ENCODE results near the gene HIPK3.

The HIPK3 gene

GRCh38 chr11:33248416-33248971, 8.7 kb upstream of the HIPK3 start:
- H3K4me3 ChIP-seq (ENCODE audit: low read depth, low read length) = no peak overlapping the region
- no peak for TF ChIP-seq ZNF23 (tag by site-specific recombination; IDR thresholded peaks at IDR 0.05; ENCODE audit: borderline replicate concordance)
- TF ChIP-seq ZNF169 (tag by site-specific recombination; IDR thresholded peaks at IDR 0.05) = no peak
- TF ChIP-seq HOXD13 (CRISPR knock-in tag; IDR thresholded peaks at IDR 0.05; ENCODE audit: borderline replicate concordance) = no peak
- TF ChIP-seq ZNF140 (tag by site-specific recombination; IDR thresholded peaks at IDR 0.05) = no peak
- TF ChIP-seq BCL11B (tag by site-specific recombination; IDR thresholded peaks at IDR 0.05; ENCODE audit: low read depth) = no peak
- no peak for TF ChIP-seq ZNF324 (tag by site-specific recombination; IDR thresholded peaks at IDR 0.05)
- TF ChIP-seq, protein P1, sequence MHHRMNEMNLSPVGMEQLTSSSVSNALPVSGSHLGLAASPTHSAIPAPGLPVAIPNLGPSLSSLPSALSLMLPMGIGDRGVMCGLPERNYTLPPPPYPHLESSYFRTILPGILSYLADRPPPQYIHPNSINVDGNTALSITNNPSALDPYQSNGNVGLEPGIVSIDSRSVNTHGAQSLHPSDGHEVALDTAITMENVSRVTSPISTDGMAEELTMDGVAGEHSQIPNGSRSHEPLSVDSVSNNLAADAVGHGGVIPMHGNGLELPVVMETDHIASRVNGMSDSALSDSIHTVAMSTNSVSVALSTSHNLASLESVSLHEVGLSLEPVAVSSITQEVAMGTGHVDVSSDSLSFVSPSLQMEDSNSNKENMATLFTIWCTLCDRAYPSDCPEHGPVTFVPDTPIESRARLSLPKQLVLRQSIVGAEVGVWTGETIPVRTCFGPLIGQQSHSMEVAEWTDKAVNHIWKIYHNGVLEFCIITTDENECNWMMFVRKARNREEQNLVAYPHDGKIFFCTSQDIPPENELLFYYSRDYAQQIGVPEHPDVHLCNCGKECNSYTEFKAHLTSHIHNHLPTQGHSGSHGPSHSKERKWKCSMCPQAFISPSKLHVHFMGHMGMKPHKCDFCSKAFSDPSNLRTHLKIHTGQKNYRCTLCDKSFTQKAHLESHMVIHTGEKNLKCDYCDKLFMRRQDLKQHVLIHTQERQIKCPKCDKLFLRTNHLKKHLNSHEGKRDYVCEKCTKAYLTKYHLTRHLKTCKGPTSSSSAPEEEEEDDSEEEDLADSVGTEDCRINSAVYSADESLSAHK (tag by site-specific recombination; IDR thresholded peaks at IDR 0.05) = no peak
- TF ChIP-seq BCL11A (tag by site-specific recombination; IDR thresholded peaks at IDR 0.05; ENCODE audit: low read depth) = no peak
- TF ChIP-seq ZNF610 (tag by site-specific recombination; IDR thresholded peaks at IDR 0.05; ENCODE audit: borderline replicate concordance) = no peak
- no peak for TF ChIP-seq ZNF112 (tag by site-specific recombination; IDR thresholded peaks at IDR 0.05)
- no peak overlapping the region for H3K27ac ChIP-seq (ENCODE audit: extremely low read depth, low read depth, low read length)
- no peaks in the 10 kb centered on the region for H3K9me3 ChIP-seq (ENCODE audit: control insufficient read depth, insufficient read depth, low read depth, low read length)
- ChIA-PET POLR2A (no interaction called here), CTCF (no interaction called here)
- H3K36me3 ChIP-seq (ENCODE audit: control insufficient read depth in 2 of 2, insufficient read depth in 1 of 2, low read length in 2 of 2) = no peaks in the 10 kb centered on the region
- no peaks in the 10 kb centered on the region for H3K4me1 ChIP-seq (ENCODE audit: control insufficient read depth, insufficient read depth, low read length)

DNA sequence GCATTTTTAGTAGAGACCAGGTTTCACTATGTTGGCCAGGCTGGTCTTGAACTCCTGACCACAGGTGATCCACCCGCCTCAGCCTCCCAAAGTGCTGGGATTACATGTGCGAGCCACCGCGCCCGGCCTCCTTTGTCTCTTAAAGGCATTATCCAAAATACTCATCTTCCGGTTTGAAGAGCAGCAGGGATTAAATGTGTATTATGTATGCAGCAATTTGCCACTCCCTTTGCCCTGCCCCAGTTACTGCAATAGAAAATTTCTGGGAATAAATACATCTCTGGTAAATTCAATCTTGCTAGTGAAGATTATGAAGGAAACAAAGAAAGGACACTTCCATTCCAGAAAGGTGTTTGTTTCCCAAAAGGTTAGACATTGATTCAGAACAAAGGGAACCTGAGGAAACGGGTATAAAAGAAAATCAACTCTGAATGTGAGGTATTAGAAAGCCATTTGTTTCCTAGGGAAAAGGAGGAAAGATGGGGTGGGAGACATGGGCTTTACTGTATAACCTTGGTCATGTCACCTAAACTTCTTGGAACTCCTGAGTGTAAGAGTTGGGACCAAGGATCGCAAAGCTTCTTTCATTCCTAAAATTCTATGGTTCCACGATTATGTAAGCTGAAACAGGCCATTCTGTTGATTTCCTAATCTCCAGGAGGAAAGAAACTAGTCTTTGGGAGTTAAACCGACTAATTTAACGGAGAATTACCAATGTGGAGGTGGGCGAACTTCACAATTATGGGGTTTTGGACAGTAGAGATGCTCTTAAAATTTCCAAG, 959 bp upstream of the HIPK3 start:
- ChIA-PET POLR2A (interaction anchor here (0.6 to 1.8 kb wide), 4 partner anchors 35 to 456 kb away, joined by 3 to 4 read pairs (median 3); no protein-coding TSS in a partner anchor), CTCF (no interaction called here)
- H3K9me3 ChIP-seq (ENCODE audit: control insufficient read depth, insufficient read depth, low read depth, low read length) = no peaks in the 10 kb centered on the region
- peak overlapping the region; percentile 48 for H3K4me3 ChIP-seq (ENCODE audit: low read depth, low read length)
- H3K4me1 ChIP-seq (ENCODE audit: control insufficient read depth, insufficient read depth, low read length) = no peaks in the 10 kb centered on the region; the same call in 1 of the 2 replicates
- H3K36me3 ChIP-seq (ENCODE audit: control insufficient read depth in 2 of 2, insufficient read depth in 1 of 2, low read length in 2 of 2) = no peaks in the 10 kb centered on the region
- peak overlapping the region; percentile 96 for H3K27ac ChIP-seq (ENCODE audit: extremely low read depth, low read depth, low read length)
- TF ChIP-seq PRDM10 (tag by site-specific recombination; IDR thresholded peaks at IDR 0.05) = peak; percentile 80
- TF ChIP-seq ZNF514 (tag by site-specific recombination; IDR thresholded peaks at IDR 0.05) = no peak
- TF ChIP-seq BCL11B (tag by site-specific recombination; IDR thresholded peaks at IDR 0.05; ENCODE audit: low read depth) = no peak
- TF ChIP-seq ZNF239 (tag by site-specific recombination; IDR thresholded peaks at IDR 0.05) = no peak
- TF ChIP-seq ZFP41 (tag by site-specific recombination; IDR thresholded peaks at IDR 0.05; ENCODE audit: borderline replicate concordance) = no peak
- no peak for TF ChIP-seq ZNF549 (tag by site-specific recombination; IDR thresholded peaks at IDR 0.05)
- TF ChIP-seq, protein P2, sequence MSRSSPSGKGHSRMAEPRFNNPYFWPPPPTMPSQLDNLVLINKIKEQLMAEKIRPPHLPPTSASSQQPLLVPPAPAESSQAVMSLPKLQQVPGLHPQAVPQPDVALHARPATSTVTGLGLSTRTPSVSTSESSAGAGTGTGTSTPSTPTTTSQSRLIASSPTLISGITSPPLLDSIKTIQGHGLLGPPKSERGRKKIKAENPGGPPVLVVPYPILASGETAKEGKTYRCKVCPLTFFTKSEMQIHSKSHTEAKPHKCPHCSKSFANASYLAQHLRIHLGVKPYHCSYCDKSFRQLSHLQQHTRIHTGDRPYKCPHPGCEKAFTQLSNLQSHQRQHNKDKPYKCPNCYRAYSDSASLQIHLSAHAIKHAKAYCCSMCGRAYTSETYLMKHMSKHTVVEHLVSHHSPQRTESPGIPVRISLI (tag by site-specific recombination; IDR thresholded peaks at IDR 0.05) = no peak
- 0 out of 2 replicates have a peak, but pooled peaks have one; percentile 16 for TF ChIP-seq KLF7 (tag by site-specific recombination; IDR thresholded peaks at IDR 0.05; ENCODE audit: borderline replicate concordance)
- no peak for TF ChIP-seq ZNF658 (tag by site-specific recombination; IDR thresholded peaks at IDR 0.05)
- 0 out of 2 replicates have a peak, but pooled peaks have one; percentile 8 for TF ChIP-seq KLF1 (tag by site-specific recombination; IDR thresholded peaks at IDR 0.05)
- TF ChIP-seq ZNF350 (tag by site-specific recombination; IDR thresholded peaks at IDR 0.05) = no peak
